ENCODE measurements around the gene ATF7IP2.
"Not testable (repeated sequence)": the region's sequence is repeated elsewhere in the genome, so short reads cannot be mapped to it uniquely, and the experiment has no call there.

ATF7IP2 gene

GRCh38 chr16:10428433-10429168, 42.7 kb downstream of the ATF7IP2 start:
- no peak for TF ChIP-seq CTCF (IDR thresholded peaks at IDR 0.05; ENCODE audit: insufficient read depth, missing control alignments)
- DNase-seq (ENCODE audit: insufficient read length, low spot score) = no peak
- FAIRE-seq = no peak

- FAIRE-seq; DNase-seq (ENCODE audit: insufficient read length, low spot score): not testable (repeated sequence)
Observed at GRCh38 chr16:10429299-10429969, 43.6 kb downstream of the ATF7IP2 start.

- DNase-seq (ENCODE audit: insufficient read length, low spot score) = no peak
- no peak for FAIRE-seq
- TF ChIP-seq CTCF (IDR thresholded peaks at IDR 0.05; ENCODE audit: insufficient read depth, missing control alignments) = no peak
Observed at GRCh38 chr16:10441726-10442125, 55.9 kb downstream of the ATF7IP2 start.

GRCh38 chr16:10447289-10447688, 61.4 kb downstream of the ATF7IP2 start:
- no peak for TF ChIP-seq CTCF (IDR thresholded peaks at IDR 0.05; ENCODE audit: insufficient read depth, missing control alignments)
- FAIRE-seq = no peak
- DNase-seq (ENCODE audit: insufficient read length, low spot score) = no peak

- FAIRE-seq; DNase-seq (ENCODE audit: insufficient read length, low spot score): not testable (repeated sequence)
Observed at GRCh38 chr16:10452208-10453158, 66.6 kb downstream of the ATF7IP2 start.

GRCh38 chr16:10453159-10453510, 67.3 kb downstream of the ATF7IP2 start:
- no peak for TF ChIP-seq CTCF (IDR thresholded peaks at IDR 0.05; ENCODE audit: insufficient read depth, missing control alignments)

GRCh38 chr16:10465821-10466220, 80.0 kb downstream of the ATF7IP2 start:
- FAIRE-seq (no peak), DNase-seq (ENCODE audit: insufficient read length, low spot score) (no peak)
- no peak for TF ChIP-seq CTCF (IDR thresholded peaks at IDR 0.05; ENCODE audit: insufficient read depth, missing control alignments)

More at GRCh38 chr16:10453159-10453510, 67.3 kb downstream of the ATF7IP2 start:
- no peak for FAIRE-seq
- DNase-seq (ENCODE audit: insufficient read length, low spot score) = no peak
